A549 (cell line): ENCODE data around the gene IRAG1.

ENCODE experiments used
- EP300 ChIP-seq, 2 experiments: fragments of >200 bp; sonication (Bioruptor Twin); formaldehyde crosslinking; IDR thresholded peaks; 2 replicates in 1 of 2; 3 replicates in 1 of 2; pipeline ENCODE4 v1.6.1; 2016 to 2017
- RAD21 ChIP-seq, 2 experiments: fragments of >200 bp in 1 of 2; sonication (Bioruptor Twin) in 1 of 2; formaldehyde crosslinking in 1 of 2; IDR thresholded peaks in 1 of 2; conservative IDR thresholded peaks in 1 of 2; 2 replicates in 1 of 2; 3 replicates in 1 of 2; pipeline ENCODE4 v1.6.1; 2012 to 2018; ENCODE audit warnings: inconsistent platforms in 1 of 2
- TF ChIP-seq, protein P1 (sequence below): IDR thresholded peaks from 2 replicates; pipeline ENCODE4 v1.6.1; 2012
- TF ChIP-seq, protein P2 (sequence below): fragments of >200 bp; sonication (Bioruptor Twin); formaldehyde crosslinking; IDR thresholded peaks from 3 replicates; pipeline ENCODE4 v1.5.1; 2016

DNA sequence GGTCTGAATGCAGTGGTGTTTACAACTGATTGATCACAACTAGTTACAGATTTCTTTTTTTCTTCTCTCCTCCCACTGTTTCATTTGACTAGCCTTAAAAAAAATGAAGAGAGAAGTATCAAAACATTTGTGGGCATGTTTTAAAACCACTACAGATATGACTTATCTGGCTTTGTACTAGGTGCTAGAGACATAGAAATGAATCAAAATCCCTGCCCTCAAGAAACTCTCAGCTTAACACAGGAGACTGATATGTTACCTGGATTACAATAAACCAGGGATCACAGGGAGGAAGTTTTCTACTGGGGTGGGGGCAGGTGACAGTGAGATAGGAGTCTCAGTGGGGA is 32.3 kb upstream of the IRAG1 start:
- TF ChIP-seq, protein P1, sequence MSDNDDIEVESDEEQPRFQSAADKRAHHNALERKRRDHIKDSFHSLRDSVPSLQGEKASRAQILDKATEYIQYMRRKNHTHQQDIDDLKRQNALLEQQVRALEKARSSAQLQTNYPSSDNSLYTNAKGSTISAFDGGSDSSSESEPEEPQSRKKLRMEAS = no peak
- TF ChIP-seq, protein P2, sequence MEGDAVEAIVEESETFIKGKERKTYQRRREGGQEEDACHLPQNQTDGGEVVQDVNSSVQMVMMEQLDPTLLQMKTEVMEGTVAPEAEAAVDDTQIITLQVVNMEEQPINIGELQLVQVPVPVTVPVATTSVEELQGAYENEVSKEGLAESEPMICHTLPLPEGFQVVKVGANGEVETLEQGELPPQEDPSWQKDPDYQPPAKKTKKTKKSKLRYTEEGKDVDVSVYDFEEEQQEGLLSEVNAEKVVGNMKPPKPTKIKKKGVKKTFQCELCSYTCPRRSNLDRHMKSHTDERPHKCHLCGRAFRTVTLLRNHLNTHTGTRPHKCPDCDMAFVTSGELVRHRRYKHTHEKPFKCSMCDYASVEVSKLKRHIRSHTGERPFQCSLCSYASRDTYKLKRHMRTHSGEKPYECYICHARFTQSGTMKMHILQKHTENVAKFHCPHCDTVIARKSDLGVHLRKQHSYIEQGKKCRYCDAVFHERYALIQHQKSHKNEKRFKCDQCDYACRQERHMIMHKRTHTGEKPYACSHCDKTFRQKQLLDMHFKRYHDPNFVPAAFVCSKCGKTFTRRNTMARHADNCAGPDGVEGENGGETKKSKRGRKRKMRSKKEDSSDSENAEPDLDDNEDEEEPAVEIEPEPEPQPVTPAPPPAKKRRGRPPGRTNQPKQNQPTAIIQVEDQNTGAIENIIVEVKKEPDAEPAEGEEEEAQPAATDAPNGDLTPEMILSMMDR = no peak
- TF ChIP-seq EP300 (IDR thresholded peaks at IDR 0.05) = no peak
- no peak for TF ChIP-seq RAD21 (conservative IDR thresholded peaks at IDR 0.05 in 1 of 2, IDR thresholded peaks at IDR 0.05 in 1 of 2)
